Measurements from ENCODE around the gene USP48. TPM values are rescaled to one million over a fixed set of nuclear protein-coding genes. Genes with fewer than 3 reads are reported as not detected.

USP48 gene
- total and polyA plus RNA-seq, 2 of the 4 experiments (the other 2 are of a cell fraction), result 24.7 to 25.0 TPM

GRCh38 chr1:21763236-21763635 is 19.7 kb downstream of the USP48 start:
- no peak overlapping the region for H4K8ac ChIP-seq (ENCODE audit: low read depth in 2 of 2, low read length in 2 of 2)
- H2BK120ac ChIP-seq (ENCODE audit: low read depth, low read length), result no peak overlapping the region
- peaks cover 91% of the 10 kb centered on the region for H4K20me1 ChIP-seq (ENCODE audit: insufficient read depth, low read length)
- H3K9ac ChIP-seq (ENCODE audit: low read depth, low read length), result no peak overlapping the region
- no TSS peak for BruUV-seq (replicated peaks)
- H4K91ac ChIP-seq (ENCODE audit: insufficient read depth, low read depth, low read length), result no peak overlapping the region
- no peak overlapping the region for H2AK5ac ChIP-seq (ENCODE audit: low read depth, low read length)
- no peak overlapping the region for H3K23ac ChIP-seq (ENCODE audit: low read depth, low read length)
- intact Hi-C loops (cut with micrococcal nuclease), result no loop called here
- H2BK15ac ChIP-seq (ENCODE audit: low read depth, low read length), result no peak overlapping the region
- H3K9me3 ChIP-seq (ENCODE audit: control insufficient read depth, insufficient read depth, low read length), result no peaks in the 10 kb centered on the region
- ChIA-PET CTCF (no interaction called here), POLR2A (ENCODE audit: unreplicated experiment) (no interaction called here)
- no peak overlapping the region for H3K27ac ChIP-seq (ENCODE audit: insufficient read depth, low read length)
- H3K56ac ChIP-seq (ENCODE audit: extremely low read depth, insufficient read depth, low read length), result no peak overlapping the region
- in situ Hi-C loops (cut with MboI; ENCODE audit: low sequenced_read_pairs), result no loop called here
- WGBS, 2 experiments (ENCODE audit: extremely low coverage in 2 of 2, insufficient read length in 1 of 2), result no CpG with 5 or more reads among the region's 10 CpGs
- no peaks in the 10 kb centered on the region for H3K27me3 ChIP-seq (ENCODE audit: control insufficient read depth, insufficient read depth, low read length)
- dilution Hi-C loops (cut with HindIII; ENCODE audit: low sequenced_read_pairs, unreplicated experiment), result no loop called here
- no peak overlapping the region for H3K18ac ChIP-seq (ENCODE audit: low read depth, low read length)
- peaks cover 49 to 88% of the 10 kb centered on the region in 2 experiments for H3K79me1 ChIP-seq (ENCODE audit: low read depth in 1 of 2, low read length in 2 of 2)
- no peak overlapping the region for H2BK5ac ChIP-seq (ENCODE audit: low read depth, low read length, poor library complexity, severe bottlenecking)
- H3K4ac ChIP-seq (ENCODE audit: low read depth, low read length), result no peak overlapping the region
- no peak overlapping the region for H3K14ac ChIP-seq (replicated peaks; ENCODE audit: low read depth, low read length)
- H3K9me1 ChIP-seq (ENCODE audit: insufficient read depth, low read length), result peaks cover 22% of the 10 kb centered on the region
- peaks cover 10% of the 10 kb centered on the region for H3K4me1 ChIP-seq (ENCODE audit: control insufficient read depth, insufficient read depth, low read length)
- TF ChIP-seq CHD1 (IDR thresholded peaks at IDR 0.05; ENCODE audit: low read depth, low read length) (no peak), CTCF (conservative IDR thresholded peaks at IDR 0.05; ENCODE audit: low read depth, low read length) (no peak), BHLHE40 (IDR thresholded peaks at IDR 0.05; ENCODE audit: low read depth, low read length) (no peak), SMC3 (IDR thresholded peaks at IDR 0.05; ENCODE audit: low read depth, low read length) (no peak), CEBPB (IDR thresholded peaks at IDR 0.05; ENCODE audit: low read depth, low read length) (no peak), MXI1 (IDR thresholded peaks at IDR 0.05; ENCODE audit: borderline replicate concordance, low read depth, low read length) (no peak)
- H3K36me3 ChIP-seq (ENCODE audit: control insufficient read depth, insufficient read depth, low read length), result no peaks in the 10 kb centered on the region
- no peak for DNase-seq
- H2AFZ ChIP-seq (replicated peaks; ENCODE audit: low read length, poor library complexity), result no peak overlapping the region
- H4K5ac ChIP-seq (ENCODE audit: low read depth, low read length), result no peak overlapping the region
- no peak overlapping the region for H3K4me2 ChIP-seq (ENCODE audit: low read depth, low read length)
- no peak overlapping the region for H2AK9ac ChIP-seq (replicated peaks; ENCODE audit: low read depth, low read length, poor library complexity)
- no peak overlapping the region for H2BK20ac ChIP-seq (ENCODE audit: low read depth, low read length)
- no peak for ATAC-seq (ENCODE audit: low read depth)
- no peak overlapping the region for H3K4me3 ChIP-seq (ENCODE audit: insufficient read depth, low read depth, low read length)

All from IMR-90 (cell line).